GM21526 (cell line): ENCODE results near the gene BUD31.
"Not testable (repeated sequence)": the region's sequence is repeated elsewhere in the genome, so short reads cannot be mapped to it uniquely, and the experiment has no call there.

ENCODE experiments used
- ATAC-seq: cut with Tn5 transposase; IDR thresholded peaks from one replicate; pipeline ENCODE4 v1.9.1; 2021; ENCODE audit warnings: moderate library complexity; ENCODE audit not compliant: unreplicated experiment, low FRiP score

BUD31 gene

DNA sequence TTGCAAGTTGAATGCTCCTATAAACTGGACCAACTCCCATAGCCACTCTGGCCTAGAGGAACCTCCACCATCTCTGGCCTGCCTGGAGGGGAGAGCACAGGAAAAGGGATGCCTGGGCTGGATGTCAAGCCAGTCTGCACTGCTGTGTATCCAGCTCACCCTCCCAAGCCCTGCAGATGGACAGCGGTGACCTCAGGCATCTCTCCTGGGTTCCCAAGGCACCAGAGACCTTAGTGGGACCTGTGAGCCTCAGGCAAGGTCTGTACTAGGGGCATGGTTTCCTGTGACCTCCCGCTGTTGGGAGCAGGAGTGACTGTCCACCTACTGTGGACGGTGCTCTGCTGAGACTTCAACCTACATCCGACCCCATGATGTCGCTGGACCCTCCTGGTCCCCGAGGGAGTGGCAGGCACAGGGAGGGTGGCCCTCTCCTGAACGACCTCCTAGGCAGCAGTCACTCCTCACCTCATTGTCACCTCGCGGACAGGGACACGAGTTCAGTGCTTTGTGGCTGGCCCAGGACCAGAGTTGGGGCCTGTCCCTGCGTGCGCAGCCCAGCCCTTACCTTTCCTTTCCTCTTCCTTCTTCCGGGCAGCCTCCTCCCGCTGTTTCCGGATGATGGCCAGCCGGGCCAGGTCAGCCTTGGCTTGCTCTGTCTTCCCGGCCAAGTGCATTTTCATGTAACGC, 11.3 kb upstream of the BUD31 start:
- ATAC-seq = no peak

DNA sequence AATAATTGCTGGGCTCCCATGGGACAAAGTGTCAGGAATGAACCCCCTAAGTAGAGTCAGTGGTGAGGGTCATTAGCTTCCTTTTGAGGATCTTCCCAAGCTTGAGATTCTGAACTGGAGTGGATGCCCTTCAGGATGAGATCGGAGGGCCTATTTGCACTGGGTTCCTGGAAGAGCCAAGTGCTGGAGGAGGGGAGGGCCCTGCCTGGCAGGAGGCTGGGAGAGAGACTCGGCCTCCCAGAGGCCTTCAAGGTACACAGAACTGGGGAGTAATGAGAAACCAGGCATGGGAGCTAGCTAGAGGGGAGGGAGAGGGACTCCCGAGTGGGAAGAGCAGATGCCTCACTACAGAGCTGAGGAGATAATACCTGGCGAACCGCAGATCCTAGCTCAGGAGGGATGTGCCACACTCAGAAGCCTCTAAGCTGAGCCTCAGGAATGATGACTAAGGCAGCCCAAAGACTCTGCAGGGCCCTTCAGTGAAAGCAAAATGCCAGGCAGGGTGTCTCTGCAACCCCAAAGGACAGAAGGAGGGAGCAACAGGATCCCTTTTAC, 9.8 kb upstream of the BUD31 start:
- ATAC-seq = no peak

- ATAC-seq = no peak
These were observed 9.2 kb upstream of the BUD31 start for GRCh38 chr7:99399597-99399996.

DNA sequence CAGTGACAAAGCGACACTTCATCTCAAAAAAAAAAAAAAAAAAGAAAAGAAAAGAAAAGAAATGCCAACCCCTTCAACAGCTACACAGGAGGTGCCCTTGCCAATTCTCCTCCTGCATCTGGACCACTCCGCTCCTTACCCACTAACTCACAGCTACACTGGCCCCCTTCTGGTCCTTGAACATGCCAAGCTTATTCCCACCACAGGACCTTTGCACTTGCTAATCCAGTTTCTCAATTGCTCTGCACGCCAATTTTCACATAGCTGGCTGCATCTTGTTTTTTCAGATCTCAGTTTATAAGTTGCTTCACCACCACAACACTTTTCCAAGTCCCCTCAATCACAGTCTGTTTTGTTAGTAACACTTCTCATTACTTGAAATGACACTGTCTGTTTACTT, 5.9 kb upstream of the BUD31 start:
- ATAC-seq = no peak

GRCh38 chr7:99403764-99404163, 5.0 kb upstream of the BUD31 start:
- ATAC-seq = no peak

GRCh38 chr7:99404235-99404976, 4.4 kb upstream of the BUD31 start:
- ATAC-seq = no peak

DNA sequence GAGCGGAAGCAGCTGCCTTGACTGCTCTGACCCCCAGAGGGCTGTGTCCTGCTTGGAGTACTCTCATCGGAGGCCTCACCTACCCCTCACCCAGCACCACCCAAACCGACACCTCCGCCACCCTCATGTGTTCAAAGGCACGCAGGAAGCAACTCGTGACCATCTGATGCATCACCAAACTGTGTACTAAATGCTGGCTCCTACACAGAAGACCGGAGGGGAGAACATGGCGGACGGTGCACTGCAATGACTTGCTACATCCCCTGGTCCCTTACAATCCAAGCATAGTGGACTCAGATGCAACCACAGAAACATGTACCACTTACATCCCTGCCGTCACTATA, 3.8 kb upstream of the BUD31 start:
- ATAC-seq = no peak

DNA sequence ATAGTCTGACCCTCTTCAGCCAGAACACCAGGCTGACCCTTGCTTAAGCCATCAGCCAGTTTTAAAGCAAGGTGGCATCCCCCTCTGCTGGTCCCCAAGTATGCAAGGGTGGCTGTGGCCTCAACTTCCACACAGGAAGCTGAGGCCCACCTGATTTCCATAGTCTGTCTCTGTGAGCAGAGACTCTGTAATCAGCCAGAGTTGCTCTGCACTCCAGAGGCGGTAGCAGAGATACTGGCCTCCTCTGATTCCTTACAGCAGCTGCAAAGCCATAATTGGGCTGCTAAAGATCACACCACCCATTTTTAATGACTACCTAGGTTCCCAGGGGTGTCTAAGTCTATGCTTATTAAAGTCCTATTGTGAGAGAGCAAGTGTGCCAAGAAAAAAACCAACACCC, 2.2 kb upstream of the BUD31 start:
- ATAC-seq = no peak

DNA sequence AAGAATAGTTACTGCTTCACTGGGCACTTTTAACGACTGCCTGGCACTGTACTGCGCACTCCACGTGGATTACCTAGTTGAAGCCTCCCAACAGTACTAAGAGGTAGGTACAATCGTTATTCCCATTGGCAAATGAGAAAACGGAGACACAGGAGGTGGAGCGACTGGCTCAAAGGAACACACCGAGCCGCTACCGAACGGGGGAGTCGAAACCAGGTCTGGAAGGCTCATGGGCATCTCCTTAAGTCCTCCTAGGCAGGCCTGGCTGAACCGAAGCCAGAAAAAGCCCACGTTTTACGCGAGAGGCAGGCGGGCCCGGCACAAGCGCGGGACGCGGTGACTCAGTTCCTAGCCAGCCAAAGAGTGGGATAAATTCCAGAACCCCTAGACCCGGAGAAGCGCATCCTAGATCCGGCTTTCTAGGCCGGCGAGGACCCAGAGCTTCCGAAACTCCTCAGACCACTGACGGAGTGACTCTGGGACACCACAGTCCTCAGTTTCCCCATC, 844 bp upstream of the BUD31 start:
- peak; percentile 3 for ATAC-seq

DNA sequence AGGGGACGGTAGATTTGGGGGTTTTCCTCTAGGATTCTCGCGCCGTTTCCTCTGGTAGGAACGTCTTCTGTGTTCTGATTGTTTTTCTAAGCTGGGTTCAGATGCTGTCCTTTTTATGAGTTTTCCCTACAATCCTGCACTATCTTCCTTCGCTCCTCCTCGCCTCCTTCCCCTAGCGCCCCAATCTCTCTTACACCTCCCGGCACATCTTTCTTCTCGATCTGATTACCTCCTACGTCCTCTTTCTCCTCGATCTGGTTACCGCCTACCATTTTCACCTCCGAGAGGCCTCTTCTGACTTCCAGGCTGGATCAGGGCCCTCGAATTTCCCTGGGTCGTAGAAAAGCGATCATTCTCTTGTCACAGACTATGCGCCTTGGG, 413 bp downstream of the BUD31 start:
- ATAC-seq = peak; percentile 4

GRCh38 chr7:99409806-99410205, 1.0 kb downstream of the BUD31 start:
- ATAC-seq = no peak

- no peak for ATAC-seq
These were observed 1.9 kb downstream of the BUD31 start for GRCh38 chr7:99410635-99411034.

DNA sequence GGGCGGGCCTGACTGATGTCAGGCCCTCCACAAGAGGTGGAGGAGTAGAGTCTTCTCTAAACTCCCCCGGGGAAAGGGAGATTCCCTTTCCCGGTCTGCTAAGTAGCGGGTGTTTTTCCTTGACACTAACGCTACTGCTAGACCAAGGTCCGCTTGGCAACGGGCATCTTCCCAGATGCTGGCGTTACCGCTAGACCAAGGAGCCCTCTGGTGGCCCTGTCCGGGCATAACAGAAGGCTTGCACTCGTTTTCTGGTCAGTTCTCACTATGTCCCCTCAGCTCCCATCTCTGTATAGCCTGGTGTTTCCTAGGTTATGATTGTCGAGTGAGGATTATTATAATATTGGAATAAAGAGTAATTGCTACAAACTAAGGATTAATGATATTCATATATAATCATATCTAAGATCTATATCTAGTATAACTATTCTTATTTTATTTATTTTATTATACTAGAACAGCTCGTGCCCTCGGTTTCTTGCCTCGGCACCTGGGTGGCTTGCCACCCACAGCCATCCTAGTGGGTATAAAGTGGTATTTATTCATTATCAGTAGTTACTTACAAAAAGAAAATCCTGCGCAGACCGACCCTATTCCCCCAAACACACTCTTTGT, 6.9 kb downstream of the BUD31 start:
- ATAC-seq = not testable (repeated sequence)

DNA sequence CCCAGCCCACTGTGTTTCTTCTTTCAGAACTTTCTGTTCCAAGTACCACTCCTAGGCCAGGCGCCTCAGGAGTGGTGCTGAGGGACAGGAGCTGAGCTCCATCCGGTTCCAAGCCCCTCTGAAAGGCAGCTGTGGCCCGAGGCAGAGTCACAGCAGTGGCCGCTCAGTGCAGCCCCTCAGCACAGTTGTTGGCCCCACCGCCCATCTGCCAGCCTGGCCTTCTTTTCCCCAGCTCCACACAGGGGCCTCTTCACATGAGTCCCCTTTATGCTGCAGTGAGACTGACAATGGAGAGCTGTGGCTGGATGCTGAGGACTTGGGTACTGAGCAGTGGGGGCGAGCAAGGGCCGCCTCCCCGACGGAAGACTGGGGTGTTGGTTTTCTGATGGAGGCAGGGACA, 9.5 kb downstream of the BUD31 start:
- ATAC-seq = no peak

- ATAC-seq = no peak
These were observed 10.7 kb downstream of the BUD31 start for GRCh38 chr7:99419323-99420021.

- no peak for ATAC-seq
These were observed 11.4 kb downstream of the BUD31 start for GRCh38 chr7:99420213-99420612.

DNA sequence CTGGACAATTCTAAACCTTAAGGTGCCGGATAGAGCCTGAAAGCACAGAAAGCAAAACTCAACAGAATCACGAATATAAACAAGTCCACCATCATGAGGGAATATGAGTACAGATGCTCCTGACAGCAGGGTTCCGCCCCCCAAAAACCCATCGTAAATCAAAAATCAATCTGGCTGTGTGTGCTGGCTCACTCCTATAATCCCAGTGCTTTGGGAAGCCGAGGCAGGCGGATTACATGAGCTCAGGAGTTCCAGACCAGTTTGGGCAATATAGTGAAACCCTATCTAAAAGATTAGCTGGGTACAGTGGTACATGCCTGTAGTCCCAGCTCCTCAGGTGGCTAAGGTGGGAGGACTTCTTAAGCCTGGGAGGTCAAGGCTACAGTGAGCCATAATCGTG, 12.2 kb downstream of the BUD31 start:
- ATAC-seq = no peak

GRCh38 chr7:99422186-99422585, 13.4 kb downstream of the BUD31 start:
- no peak for ATAC-seq

GRCh38 chr7:99422625-99423024, 13.9 kb downstream of the BUD31 start:
- ATAC-seq = no peak

- no peak for ATAC-seq
These were observed 16.4 kb downstream of the BUD31 start for GRCh38 chr7:99424932-99425730.
